Esophagus muscularis mucosa (tissue), 4 donors: ENCODE results near the gene FRRS1L. TPM values are rescaled to one million over a fixed set of nuclear protein-coding genes. Genes with fewer than 3 reads are reported as not detected.

Source experiments
- DNase-seq: peaks from one replicate; pipeline ENCODE4 v3.0.0-alpha.2; 2017; ENCODE audit errors: extremely low spot score
- H3K27ac ChIP-seq, 4 donors: fragments of 200-600 bp; sonication (generic); replicated peaks in 1 of 4; 1 replicate in 3 of 4; 2 replicates in 1 of 4; pipeline ENCODE4 v1.5.1; 2016 to 2019; ENCODE audit warnings: mild to moderate bottlenecking in 1 of 4
- H3K27me3 ChIP-seq, 4 donors: fragments of 200-600 bp; sonication (generic); one replicate each; pipeline versions ENCODE4 v1.5.1 to v1.6.0; 2016 to 2019
- H3K36me3 ChIP-seq, 4 donors: fragments of 200-600 bp; sonication (generic); one replicate each; pipeline ENCODE4 v1.5.1; 2016 to 2019
- H3K4me1 ChIP-seq, 4 donors: fragments of 200-600 bp; sonication (generic); one replicate each; pipeline ENCODE4 v1.5.1; 2016 to 2019
- H3K4me3 ChIP-seq, 4 donors: fragments of 200-600 bp; sonication (generic); 1 replicate in 2 of 4; 2 replicates in 2 of 4; pipeline ENCODE4 v1.5.1; 2016 to 2019; ENCODE audit warnings: mild to moderate bottlenecking in 4 of 4, moderate library complexity in 1 of 4
- H3K9me3 ChIP-seq, 4 donors: fragments of 200-600 bp; sonication (generic); 1 replicate in 3 of 4; 2 replicates in 1 of 4; pipeline ENCODE4 v1.5.1; 2016 to 2019
- EP300 ChIP-seq: sonication (generic); formaldehyde crosslinking; IDR thresholded peaks from one replicate; pipeline ENCODE4 v1.6.1; 2017; ENCODE audit warnings: antibody characterized with exemption
- POLR2A ChIP-seq: fragments of 450-650 bp; IDR thresholded peaks from one replicate; pipeline ENCODE4 v1.6.1; 2017; ENCODE audit warnings: antibody characterized with exemption, moderate library complexity, mild to moderate bottlenecking, low read depth
- POLR2AphosphoS5 ChIP-seq, 2 donors: sonication (generic); formaldehyde crosslinking; IDR thresholded peaks; one replicate each; pipeline ENCODE4 v1.6.1; 2017; ENCODE audit warnings: antibody characterized with exemption in 2 of 2
- WGBS: methylation state at CpG from one replicate; pipeline ENCODE4 v1.1.5; 2018; 5-methylcytosine and 5-hydroxymethylcytosine counted together
- intact Hi-C: fragments of 100-400 bp; cut with DNase I; formaldehyde crosslinking; loops from one replicate; pipeline ENCODE4 v1.15.1; 2023
- total RNA-seq, 4 donors: library from RNA; depleted of rRNA; stranded (reverse); fragments of >200 nt; gene quantifications; one replicate each; pipeline versions ENCODE4 v1.1.0 to v1.2.1, GENCODE V29; 2016
- TF ChIP-seq, protein P1 (sequence below), 3 experiments: fragments of 200-600 bp in 2 of 3; fragments of 450-650 bp in 1 of 3; sonication (generic) in 2 of 3; IDR thresholded peaks; one replicate each; pipeline ENCODE4 v1.5.1; 2017 to 2019; ENCODE audit warnings: antibody characterized with exemption in 3 of 3, mild to moderate bottlenecking in 2 of 3, moderate library complexity in 1 of 3

FRRS1L gene
- total RNA-seq, 4 donors from 2014 or later: 2.5 to 7.6 (median 5.3) TPM

DNA sequence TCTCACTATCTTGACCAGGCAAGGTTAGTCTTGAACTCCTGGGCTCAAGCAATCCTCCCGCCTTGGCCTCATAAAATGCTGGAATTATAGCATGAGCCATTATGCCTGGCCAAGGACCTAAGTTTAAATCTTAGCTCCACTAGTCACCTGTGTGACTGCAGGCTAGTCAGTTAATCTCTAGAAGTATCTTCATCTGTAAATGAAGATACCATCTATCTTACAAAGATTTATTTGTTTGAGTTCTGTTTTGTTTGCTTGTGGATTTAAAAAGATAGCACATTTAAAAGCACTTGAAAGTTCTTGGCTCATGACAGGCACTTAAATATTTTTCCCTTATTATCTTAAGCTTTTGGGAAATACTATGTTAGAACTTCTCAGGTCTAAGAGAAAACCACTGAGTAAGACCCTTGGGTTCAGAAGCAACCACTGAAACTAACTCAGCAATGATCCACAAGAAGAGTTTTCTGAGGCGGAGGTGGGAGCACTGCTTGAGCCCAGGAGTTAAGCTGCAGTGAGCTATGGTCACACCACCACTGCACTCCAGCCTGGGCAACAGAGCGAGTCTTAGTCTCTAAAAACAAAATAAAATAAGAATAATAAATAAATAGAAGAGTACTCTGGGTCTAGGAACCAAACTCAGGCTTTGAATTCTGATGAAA is 66.4 kb downstream of the FRRS1L start:
- intact Hi-C loops: no loop called here
- Histone ChIP-seq H3K36me3 (peaks cover 0 to 19% (median 6%) of the 10 kb centered on the region in 4 donors), H3K9me3 (no peaks in the 10 kb centered on the region), H3K27me3 (no peaks in the 10 kb centered on the region), H3K4me1 (peaks cover 67 to 76% (median 74%) of the 10 kb centered on the region in 4 donors), H3K27ac (peak overlapping the region; percentile 71 to 81 (median 74)), H3K4me3 (no peak overlapping the region)
- no peak for TF ChIP-seq EP300
- no peak for TF ChIP-seq POLR2AphosphoS5 (IDR thresholded peaks at IDR 0.05)
- TF ChIP-seq POLR2A: no peak
- TF ChIP-seq, protein P1, sequence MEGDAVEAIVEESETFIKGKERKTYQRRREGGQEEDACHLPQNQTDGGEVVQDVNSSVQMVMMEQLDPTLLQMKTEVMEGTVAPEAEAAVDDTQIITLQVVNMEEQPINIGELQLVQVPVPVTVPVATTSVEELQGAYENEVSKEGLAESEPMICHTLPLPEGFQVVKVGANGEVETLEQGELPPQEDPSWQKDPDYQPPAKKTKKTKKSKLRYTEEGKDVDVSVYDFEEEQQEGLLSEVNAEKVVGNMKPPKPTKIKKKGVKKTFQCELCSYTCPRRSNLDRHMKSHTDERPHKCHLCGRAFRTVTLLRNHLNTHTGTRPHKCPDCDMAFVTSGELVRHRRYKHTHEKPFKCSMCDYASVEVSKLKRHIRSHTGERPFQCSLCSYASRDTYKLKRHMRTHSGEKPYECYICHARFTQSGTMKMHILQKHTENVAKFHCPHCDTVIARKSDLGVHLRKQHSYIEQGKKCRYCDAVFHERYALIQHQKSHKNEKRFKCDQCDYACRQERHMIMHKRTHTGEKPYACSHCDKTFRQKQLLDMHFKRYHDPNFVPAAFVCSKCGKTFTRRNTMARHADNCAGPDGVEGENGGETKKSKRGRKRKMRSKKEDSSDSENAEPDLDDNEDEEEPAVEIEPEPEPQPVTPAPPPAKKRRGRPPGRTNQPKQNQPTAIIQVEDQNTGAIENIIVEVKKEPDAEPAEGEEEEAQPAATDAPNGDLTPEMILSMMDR (IDR thresholded peaks at IDR 0.05): no peak
- WGBS: 90% methylated on average over 3 of the region's 3 CpGs
- no peak for DNase-seq

DNA sequence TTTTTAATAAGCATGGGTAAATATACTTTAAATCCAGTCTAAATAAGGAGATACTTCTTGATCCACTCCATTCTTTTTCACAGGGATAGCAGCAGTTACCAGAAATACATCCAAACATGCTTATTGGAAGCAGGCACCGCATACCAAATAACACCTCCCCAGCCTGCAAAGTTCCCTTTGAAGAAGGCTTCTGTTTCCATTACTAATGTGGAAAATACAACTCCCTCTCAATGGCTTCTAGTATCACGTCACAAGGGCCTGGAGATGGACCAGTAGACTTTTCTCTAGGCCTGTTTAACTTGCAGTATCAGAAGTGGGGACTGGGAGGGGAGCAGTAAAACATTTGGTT is 68.1 kb downstream of the FRRS1L start:
- peak overlapping the region in 1 of 4 donors; percentile 2 for H3K4me3 ChIP-seq
- intact Hi-C loops: loop anchor here (5.0 kb wide), 1 partner anchor 82 kb away; no protein-coding TSS in a partner anchor
- peaks cover 67 to 91% (median 89%) of the 10 kb centered on the region in 4 donors for H3K4me1 ChIP-seq
- no peaks in the 10 kb centered on the region for H3K27me3 ChIP-seq
- peaks cover 0 to 17% (median 0%) of the 10 kb centered on the region in 4 donors for H3K36me3 ChIP-seq
- DNase-seq: no peak
- TF ChIP-seq, protein P1 (IDR thresholded peaks at IDR 0.05): no peak
- TF ChIP-seq POLR2A (no peak), POLR2AphosphoS5 (IDR thresholded peaks at IDR 0.05) (no peak), EP300 (no peak)
- peak overlapping the region; percentile 71 to 81 (median 74) for H3K27ac ChIP-seq
- H3K9me3 ChIP-seq: no peaks in the 10 kb centered on the region
- 18% methylated on average over 2 of the region's 2 CpGs for WGBS

DNA sequence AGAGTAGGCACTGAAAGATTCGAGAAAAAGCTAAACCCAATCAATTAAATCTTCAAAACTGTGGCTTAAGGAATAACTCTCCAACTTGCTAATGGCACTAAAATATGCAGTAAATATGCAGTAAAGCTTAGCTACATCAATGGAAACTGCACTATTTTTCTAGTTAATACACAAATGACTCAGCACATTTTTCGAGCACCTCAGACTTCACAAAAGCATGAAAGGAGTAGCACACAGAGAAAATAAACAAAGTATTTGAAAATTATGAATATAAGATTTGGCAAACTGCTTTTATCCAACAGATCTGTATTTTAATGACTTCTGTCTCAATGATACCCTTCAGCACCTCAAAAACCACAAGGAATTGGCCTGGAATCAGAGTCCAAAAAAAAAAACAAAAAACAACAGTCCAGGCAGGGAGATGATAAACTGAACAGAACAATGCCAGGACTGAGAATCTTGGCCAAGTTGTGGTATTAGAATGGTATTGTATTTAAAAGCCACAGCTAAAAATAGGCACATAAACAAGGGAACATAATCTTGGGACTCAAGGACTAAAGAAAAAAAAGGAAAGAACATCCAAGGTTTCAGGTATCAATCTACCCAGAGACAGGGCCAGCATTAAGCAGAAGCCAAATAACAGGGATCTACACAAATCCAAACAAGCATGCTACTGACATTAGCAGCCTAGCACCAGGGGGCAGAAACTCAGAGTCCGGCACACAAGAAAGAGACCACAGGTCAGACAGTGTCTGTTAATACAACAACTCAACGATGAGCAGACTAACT is 68.7 kb downstream of the FRRS1L start:
- peaks cover 0 to 16% (median 0%) of the 10 kb centered on the region in 4 donors for H3K36me3 ChIP-seq
- peaks cover 67 to 95% (median 95%) of the 10 kb centered on the region in 4 donors for H3K4me1 ChIP-seq
- H3K27ac ChIP-seq: peak overlapping the region; percentile 71 to 81 (median 74)
- no peak for DNase-seq
- 18% methylated on average over 4 of the region's 4 CpGs for WGBS
- intact Hi-C loops: loop anchor here (5.0 kb wide), 1 partner anchor 81 kb away; no protein-coding TSS in a partner anchor
- peak overlapping the region in 2 of 4 donors; percentile 2 to 4 for H3K4me3 ChIP-seq
- no peaks in the 10 kb centered on the region for H3K27me3 ChIP-seq
- no peaks in the 10 kb centered on the region for H3K9me3 ChIP-seq
- TF ChIP-seq POLR2AphosphoS5 (IDR thresholded peaks at IDR 0.05) (no peak), POLR2A (no peak), EP300 (no peak)
- TF ChIP-seq, protein P1 (IDR thresholded peaks at IDR 0.05): peak in 2 of 3 experiments; percentile 24 to 37

DNA sequence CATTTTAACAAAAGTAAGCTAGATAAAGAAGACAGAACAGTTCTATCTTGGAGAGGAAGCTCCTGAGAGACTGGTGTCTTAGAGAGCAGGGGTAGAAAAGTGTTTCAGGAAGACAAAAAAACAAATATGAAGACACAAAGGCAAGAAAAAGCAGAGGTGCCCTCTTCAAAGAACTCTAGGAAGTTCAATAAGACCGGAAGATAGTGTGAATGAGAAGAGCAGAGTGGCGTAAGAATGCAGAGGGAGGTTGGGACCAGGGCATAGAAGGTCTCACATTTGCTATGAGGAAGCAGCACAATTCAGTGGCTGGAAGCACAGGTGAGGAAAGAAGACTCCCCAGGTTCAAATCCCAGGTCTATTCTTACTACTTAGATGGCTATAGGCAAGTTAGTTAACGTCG is 69.9 kb downstream of the FRRS1L start:
- Histone ChIP-seq H3K27ac (peak overlapping the region; percentile 71 to 81 (median 74)), H3K9me3 (no peaks in the 10 kb centered on the region), H3K4me3 (no peak overlapping the region), H3K36me3 (peaks cover 0 to 19% (median 5%) of the 10 kb centered on the region in 4 donors), H3K4me1 (peaks cover 65 to 100% (median 97%) of the 10 kb centered on the region in 4 donors), H3K27me3 (no peaks in the 10 kb centered on the region)
- 97% methylated on average over 4 of the region's 4 CpGs for WGBS
- DNase-seq: no peak
- intact Hi-C loops: loop anchor here (5.0 kb wide), 1 partner anchor 80 kb away; no protein-coding TSS in a partner anchor
- TF ChIP-seq EP300 (no peak), POLR2AphosphoS5 (IDR thresholded peaks at IDR 0.05) (no peak), POLR2A (no peak)
- TF ChIP-seq, protein P1 (IDR thresholded peaks at IDR 0.05): no peak
